ENCODE results near the gene EIF3F. TPM values are rescaled to one million over a fixed set of nuclear protein-coding genes. Genes with fewer than 3 reads are reported as not detected.

EIF3F gene
- total and polyA plus RNA-seq, 10 of the 15 experiments (the other 5 are each of a cell fraction or from before 2014, with no cell fraction given): 81.3 to 461 (median 213) TPM

DNA sequence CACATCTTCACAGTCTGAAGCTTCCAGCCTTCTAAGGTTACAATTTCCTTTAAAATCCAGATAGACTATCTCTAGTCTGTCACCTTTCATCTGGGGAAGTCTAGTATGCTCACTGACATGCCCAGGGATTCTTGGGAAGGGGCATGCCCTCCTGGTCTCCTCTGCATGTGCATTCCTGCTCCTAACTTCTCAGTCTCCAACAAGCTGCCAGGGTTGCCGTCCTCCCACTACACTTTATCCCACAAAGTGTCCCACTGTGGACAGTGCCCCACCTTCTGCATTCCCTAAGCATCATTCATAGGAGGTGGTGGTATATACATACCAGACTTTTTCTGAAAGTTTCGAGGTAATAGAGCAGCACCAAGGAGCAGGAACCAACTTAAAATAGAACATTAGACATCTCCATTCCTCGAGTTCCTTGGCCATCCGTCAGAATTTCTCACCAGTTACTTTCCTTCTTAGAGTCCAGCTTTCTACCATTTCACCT lies 28.7 kb downstream of the EIF3F start:
- intact Hi-C loops (cut with micrococcal nuclease; ENCODE audit: unreplicated experiment): no loop called here
- TF ChIP-seq STAT1 (conservative IDR thresholded peaks at IDR 0.05) (no peak), PAX5 (IDR thresholded peaks at IDR 0.05; ENCODE audit: borderline replicate concordance, low read depth, low read length) (no peak), LARP7 (IDR thresholded peaks at IDR 0.05) (no peak), RAD51 (IDR thresholded peaks at IDR 0.05) (no peak)
- TF ChIP-seq, protein P1, sequence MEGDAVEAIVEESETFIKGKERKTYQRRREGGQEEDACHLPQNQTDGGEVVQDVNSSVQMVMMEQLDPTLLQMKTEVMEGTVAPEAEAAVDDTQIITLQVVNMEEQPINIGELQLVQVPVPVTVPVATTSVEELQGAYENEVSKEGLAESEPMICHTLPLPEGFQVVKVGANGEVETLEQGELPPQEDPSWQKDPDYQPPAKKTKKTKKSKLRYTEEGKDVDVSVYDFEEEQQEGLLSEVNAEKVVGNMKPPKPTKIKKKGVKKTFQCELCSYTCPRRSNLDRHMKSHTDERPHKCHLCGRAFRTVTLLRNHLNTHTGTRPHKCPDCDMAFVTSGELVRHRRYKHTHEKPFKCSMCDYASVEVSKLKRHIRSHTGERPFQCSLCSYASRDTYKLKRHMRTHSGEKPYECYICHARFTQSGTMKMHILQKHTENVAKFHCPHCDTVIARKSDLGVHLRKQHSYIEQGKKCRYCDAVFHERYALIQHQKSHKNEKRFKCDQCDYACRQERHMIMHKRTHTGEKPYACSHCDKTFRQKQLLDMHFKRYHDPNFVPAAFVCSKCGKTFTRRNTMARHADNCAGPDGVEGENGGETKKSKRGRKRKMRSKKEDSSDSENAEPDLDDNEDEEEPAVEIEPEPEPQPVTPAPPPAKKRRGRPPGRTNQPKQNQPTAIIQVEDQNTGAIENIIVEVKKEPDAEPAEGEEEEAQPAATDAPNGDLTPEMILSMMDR (IDR thresholded peaks at IDR 0.05 in 2 of 3, conservative IDR thresholded peaks at IDR 0.05 in 1 of 3; ENCODE audit: control insufficient read depth in 2 of 3, extremely low read depth in 1 of 3, insufficient read depth in 1 of 3, low read depth in 3 of 3, low read length in 3 of 3): no peak
- TF ChIP-seq, protein P2, sequence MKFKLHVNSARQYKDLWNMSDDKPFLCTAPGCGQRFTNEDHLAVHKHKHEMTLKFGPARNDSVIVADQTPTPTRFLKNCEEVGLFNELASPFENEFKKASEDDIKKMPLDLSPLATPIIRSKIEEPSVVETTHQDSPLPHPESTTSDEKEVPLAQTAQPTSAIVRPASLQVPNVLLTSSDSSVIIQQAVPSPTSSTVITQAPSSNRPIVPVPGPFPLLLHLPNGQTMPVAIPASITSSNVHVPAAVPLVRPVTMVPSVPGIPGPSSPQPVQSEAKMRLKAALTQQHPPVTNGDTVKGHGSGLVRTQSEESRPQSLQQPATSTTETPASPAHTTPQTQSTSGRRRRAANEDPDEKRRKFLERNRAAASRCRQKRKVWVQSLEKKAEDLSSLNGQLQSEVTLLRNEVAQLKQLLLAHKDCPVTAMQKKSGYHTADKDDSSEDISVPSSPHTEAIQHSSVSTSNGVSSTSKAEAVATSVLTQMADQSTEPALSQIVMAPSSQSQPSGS (IDR thresholded peaks at IDR 0.05; ENCODE audit: low read length): no peak
- ChIA-PET SMC1A (ENCODE audit: uncharacterized antibody, unreplicated experiment) (no interaction called here), RAD21 (ENCODE audit: unreplicated experiment) (interaction anchor here (1.7 kb wide), 1 partner anchor 9 kb away, joined by 4 read pairs; no protein-coding TSS in a partner anchor), POLR2A (no interaction called here), CTCF (interaction anchor here (1.4 to 4.0 kb wide), 3 partner anchors 9 to 84 kb away, joined by 4 to 24 read pairs (median 12); no protein-coding TSS in a partner anchor)
- Histone ChIP-seq H3K36me3 (ENCODE audit: control insufficient read depth in 2 of 2, insufficient read depth in 2 of 2, low read length in 1 of 2) (no peaks in the 10 kb centered on the region), H3K9me3 (replicated peaks; ENCODE audit: control insufficient read depth, insufficient read depth, low read length) (no peaks in the 10 kb centered on the region), H2AFZ (ENCODE audit: control insufficient read depth, low read depth, low read length) (no peak overlapping the region), H3K4me1 (ENCODE audit: control insufficient read depth, insufficient read depth, low read length) (no peaks in the 10 kb centered on the region), H3K9ac (ENCODE audit: control insufficient read depth, insufficient read depth, low read length) (no peak overlapping the region), H3K79me2 (ENCODE audit: control insufficient read depth, insufficient read depth, low read length) (no peaks in the 10 kb centered on the region), H3K27me3 (replicated peaks in 1 of 2; ENCODE audit: control insufficient read depth in 2 of 2, insufficient read depth in 2 of 2, low read length in 1 of 2) (peaks cover 5 to 8% of the 10 kb centered on the region in 2 experiments), H3K27ac (ENCODE audit: control insufficient read depth, insufficient read depth) (no peak overlapping the region), H4K20me1 (ENCODE audit: control insufficient read depth, insufficient read depth) (no peaks in the 10 kb centered on the region), H3K4me3 (no peak overlapping the region), H3K4me2 (ENCODE audit: control insufficient read depth, insufficient read depth) (no peak overlapping the region)
- BruUV-seq (replicated peaks): no TSS peak
- ATAC-seq: no peak
- no peak for FAIRE-seq
- no peak for DNase-seq (ENCODE audit: low read depth, low spot score)
- in situ Hi-C loops (cut with MboI): no loop called here
- WGBS (ENCODE audit: insufficient coverage, insufficient replicate concordance, low lambda C conversion rate, missing lambda C conversion rate): 12% methylated on average over 4 of the region's 4 CpGs
